Breast epithelium (tissue), 3 donors: ENCODE measurements around the gene LNX1.

Source experiments
- CTCF ChIP-seq, 3 donors: fragments of 450-650 bp; IDR thresholded peaks; one replicate each; pipeline ENCODE4 v1.5.1; 2016 to 2017; ENCODE audit warnings: antibody characterized with exemption in 3 of 3, mild to moderate bottlenecking in 3 of 3, moderate library complexity in 3 of 3
- POLR2A ChIP-seq: fragments of 450-650 bp; IDR thresholded peaks from one replicate; pipeline ENCODE4 v1.6.1; 2016; ENCODE audit warnings: antibody characterized with exemption, mild to moderate bottlenecking, moderate library complexity
- POLR2AphosphoS5 ChIP-seq, 3 donors: sonication (generic); formaldehyde crosslinking; IDR thresholded peaks; one replicate each; pipeline ENCODE4 v1.6.1; 2017; ENCODE audit warnings: antibody characterized with exemption in 3 of 3

- no peak for TF ChIP-seq CTCF (IDR thresholded peaks at IDR 0.05)
- TF ChIP-seq POLR2AphosphoS5 (IDR thresholded peaks at IDR 0.05), result no peak
- no peak for TF ChIP-seq POLR2A
Observed at GRCh38 chr4:53617101-53617680, 25.9 kb upstream of the LNX1 start.
